Endothelial cell of umbilical vein (primary cell): ENCODE results near the gene PRCD. TPM values are rescaled to one million over a fixed set of nuclear protein-coding genes. Genes with fewer than 3 reads are reported as not detected.

Experiments used
- BruUV-seq: library from RNA; stranded (reverse); fragments of 400-500 nt; replicated peaks from 2 replicates; lab custom pipeline; 2021; lab: Mats Ljungman, UMichigan
- CTCF ChIA-PET: fragments of 300-600, 350-600 bp; sonication (Branson Sonifier 250); formaldehyde crosslinking; loops from one replicate; lab custom pipeline; 2021; ENCODE audit warnings: antibody characterized with exemption, inconsistent platforms; lab: Charles Lee
- POLR2A ChIA-PET: fragments of 300-600, 350-600 bp; sonication (Branson Sonifier 250); formaldehyde crosslinking; loops from one replicate; lab custom pipeline; 2021; ENCODE audit warnings: antibody characterized with exemption, inconsistent platforms; lab: Charles Lee
- DNase-seq: peaks from one replicate; pipeline ENCODE4 v3.0.0-alpha.2; 2011; ENCODE audit warnings: low read depth, low spot score
- FAIRE-seq: peaks from 2 replicates; lab custom pipeline; 2011; peaks lifted over from hg19 to GRCh38; lab: Jason Lieb, UNC
- H2AFZ ChIP-seq: 2 replicates; pipeline ENCODE4 v1.6.0; 2012; ENCODE audit warnings: low read depth, low read length, control low read depth, inconsistent platforms
- H3K27ac ChIP-seq: 2 replicates; pipeline ENCODE4 v1.5.1; 2011; ENCODE audit warnings: low read depth, mild to moderate bottlenecking, control low read depth, low read length, moderate library complexity; ENCODE audit not compliant: insufficient read depth
- H3K27me3 ChIP-seq, 2 experiments: 2 replicates each; pipeline versions ENCODE4 v1.6.0 to v1.6.1; 2011; ENCODE audit warnings: low read length in 2 of 2, mixed read lengths in 1 of 2; ENCODE audit not compliant: control insufficient read depth in 2 of 2, insufficient read depth in 2 of 2
- H3K36me3 ChIP-seq, 2 experiments: 2 replicates in 1 of 2; 3 replicates in 1 of 2; pipeline ENCODE4 v1.5.1; 2011; ENCODE audit warnings: low read length in 2 of 2, mild to moderate bottlenecking in 1 of 2, moderate library complexity in 1 of 2; ENCODE audit not compliant: control insufficient read depth in 2 of 2, insufficient read depth in 2 of 2; ENCODE audit errors: extremely low read depth in 1 of 2
- H3K4me1 ChIP-seq: 3 replicates; pipeline ENCODE4 v1.5.1; 2011; ENCODE audit warnings: mild to moderate bottlenecking, low read length; ENCODE audit not compliant: control insufficient read depth, insufficient read depth; ENCODE audit errors: extremely low read depth
- H3K4me2 ChIP-seq: 2 replicates; pipeline ENCODE4 v1.6.1; 2011; ENCODE audit warnings: low read length, control low read depth, mixed read lengths; ENCODE audit not compliant: insufficient read depth
- H3K4me3 ChIP-seq, 3 experiments: fragments of 200-600 bp in 1 of 3; sonication (generic), shearing (Covaris generic) in 1 of 3; replicated peaks in 1 of 3; 2 replicates each; pipeline ENCODE4 v1.5.1; 2011 to 2016; ENCODE audit warnings: control low read depth in 3 of 3, low read length in 3 of 3, mild to moderate bottlenecking in 2 of 3, inconsistent platforms in 1 of 3, low read depth in 1 of 3, moderate library complexity in 1 of 3; ENCODE audit not compliant: insufficient read depth in 1 of 3
- H3K79me2 ChIP-seq: 2 replicates; pipeline ENCODE4 v1.6.0; 2012; ENCODE audit warnings: low read length, inconsistent platforms; ENCODE audit not compliant: control insufficient read depth, insufficient read depth
- H3K9ac ChIP-seq: replicated peaks from 2 replicates; pipeline ENCODE3; 2011; ENCODE audit warnings: low read length, control low read depth; ENCODE audit not compliant: insufficient read depth; ENCODE audit errors: extremely low read depth
- H3K9me1 ChIP-seq: replicated peaks from 3 replicates; pipeline ENCODE4 v1.6.0; 2011; ENCODE audit warnings: mild to moderate bottlenecking, low read length; ENCODE audit not compliant: control insufficient read depth, insufficient read depth; ENCODE audit errors: extremely low read depth
- H3K9me3 ChIP-seq: replicated peaks from 2 replicates; pipeline ENCODE4 v1.5.1; 2012; ENCODE audit warnings: low read length, inconsistent platforms; ENCODE audit not compliant: control insufficient read depth, insufficient read depth
- H4K20me1 ChIP-seq: replicated peaks from 2 replicates; pipeline ENCODE3; 2011; ENCODE audit warnings: mild to moderate bottlenecking, low read length; ENCODE audit not compliant: control insufficient read depth, insufficient read depth; ENCODE audit errors: extremely low read depth
- CTCF ChIP-seq, 2 donors: IDR thresholded peaks; 1 replicate in 1 of 2; 2 replicates in 1 of 2; pipeline ENCODE4 v1.5.1; 2011; ENCODE audit warnings: low read length in 2 of 2, mild to moderate bottlenecking in 2 of 2, moderate library complexity in 2 of 2, control low read depth in 1 of 2, inconsistent platforms in 1 of 2, low read depth in 1 of 2; ENCODE audit not compliant: insufficient read depth in 1 of 2; ENCODE audit errors: extremely low read depth in 1 of 2
- EZH2 ChIP-seq: IDR thresholded peaks from 2 replicates; pipeline ENCODE4 v1.6.1; 2012; ENCODE audit warnings: borderline replicate concordance, low read depth, mild to moderate bottlenecking, moderate library complexity, low read length, inconsistent platforms; ENCODE audit not compliant: severe bottlenecking
- FOS ChIP-seq: IDR thresholded peaks from 2 replicates; pipeline ENCODE4 v1.6.1; 2011; ENCODE audit warnings: mild to moderate bottlenecking, low read length, moderate library complexity, borderline replicate concordance; ENCODE audit not compliant: insufficient read depth
- GATA2 ChIP-seq: IDR thresholded peaks from 2 replicates; pipeline ENCODE4 v1.7.0; 2011; ENCODE audit warnings: low read depth, mild to moderate bottlenecking, moderate library complexity, mixed read lengths, low read length; ENCODE audit not compliant: insufficient read length, insufficient read depth
- JUN ChIP-seq: IDR thresholded peaks from 2 replicates; pipeline ENCODE4 v1.6.1; 2011; ENCODE audit warnings: borderline replicate concordance, low read depth; ENCODE audit not compliant: insufficient read length, insufficient read depth
- MAX ChIP-seq: IDR thresholded peaks from 2 replicates; pipeline ENCODE4 v1.6.1; 2011; ENCODE audit not compliant: insufficient read depth, insufficient read length
- MYC ChIP-seq: IDR thresholded peaks from one replicate; pipeline ENCODE4 v1.6.1; 2011; ENCODE audit warnings: mild to moderate bottlenecking, low read depth, low read length
- POLR2A ChIP-seq: IDR thresholded peaks from 2 replicates; pipeline ENCODE4 v1.6.1; 2012; ENCODE audit warnings: low read depth, mild to moderate bottlenecking, control low read depth, low read length
- POLR2AphosphoS5 ChIP-seq: IDR thresholded peaks from 2 replicates; pipeline ENCODE4 v1.6.1; 2012; ENCODE audit warnings: low read depth, mild to moderate bottlenecking, control low read depth, low read length, moderate library complexity; ENCODE audit not compliant: insufficient read depth
- dilution Hi-C: fragments of 300-500 bp; cut with MboI; formaldehyde crosslinking; loops from one replicate; pipeline ENCODE4 v1.15.0; 2019; ENCODE audit warnings: low sequenced_read_pairs; ENCODE audit not compliant: extremely low pct_ligation_motif_present
- intact Hi-C: fragments of 100-400 bp; cut with micrococcal nuclease; formaldehyde crosslinking; loops from one replicate; pipeline ENCODE4 v1.10.0; 2022
- polyA plus RNA-seq, 4 experiments: library from polyadenylated mRNA; depleted of rRNA in 3 of 4; stranded (reverse) in 3 of 4; unstranded in 1 of 4; fragments of >200 nt; gene quantifications; 2 replicates each; pipeline versions ENCODE4 v1.2.1 to v1.2.3, GENCODE V29; 2011 to 2012; ENCODE audit warnings: missing spikeins in 1 of 4
- total RNA-seq: library from RNA; stranded (reverse); gene quantifications from 2 replicates; pipeline ENCODE4 v1.2.3, GENCODE V29; 2021

PRCD gene
- total and polyA plus RNA-seq, 2 donors (not counting 3 experiments of a cell fraction or from before 2014, with no cell fraction given): not detected

DNA sequence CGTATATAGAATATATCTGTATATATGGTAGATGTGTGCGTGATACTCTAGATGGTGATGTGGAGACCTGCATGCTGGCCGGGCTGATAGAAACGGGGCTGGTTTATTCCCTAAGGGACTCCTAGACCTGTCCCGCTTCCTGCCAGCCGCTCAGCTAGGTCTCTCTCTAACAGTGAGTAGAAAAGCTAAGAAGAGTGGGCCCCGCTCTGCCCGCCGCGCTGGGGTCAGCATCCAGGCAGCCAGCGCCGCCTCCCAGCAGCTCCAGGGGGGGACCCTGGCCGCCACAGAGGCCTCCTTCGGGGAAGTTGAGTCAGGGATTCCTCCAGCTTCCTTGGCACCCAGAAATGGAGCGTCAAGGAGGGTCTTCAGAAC, 11.7 kb upstream of the PRCD start:
- H3K4me2 ChIP-seq: no peak overlapping the region
- DNase-seq (no peak), FAIRE-seq (no peak)
- H3K9me1 ChIP-seq: no peaks in the 10 kb centered on the region
- H3K4me3 ChIP-seq: no peak overlapping the region
- TF ChIP-seq FOS (no peak), GATA2 (no peak), POLR2AphosphoS5 (no peak), EZH2 (no peak), POLR2A (no peak), MYC (no peak), CTCF (IDR thresholded peaks at IDR 0.05; ENCODE audit: extremely low read depth in 1 of 2, insufficient read depth in 1 of 2, low read depth in 1 of 2, low read length in 2 of 2) (no peak), MAX (no peak), JUN (no peak)
- dilution Hi-C loops: no loop called here
- peaks cover 23% of the 10 kb centered on the region for H3K4me1 ChIP-seq
- H2AFZ ChIP-seq: no peak overlapping the region
- ChIA-PET POLR2A (interaction anchor here (0.7 to 1.2 kb wide), 3 partner anchors 18 to 140 kb away, joined by 3 to 6 read pairs (median 3); no protein-coding TSS in a partner anchor), CTCF (interaction anchor here (0.7 to 4.3 kb wide), 15 partner anchors 8 to 260 kb away, joined by 3 to 60 read pairs (median 4); partner anchors contain the start of genes CYGB and PRCD)
- H3K79me2 ChIP-seq: no peaks in the 10 kb centered on the region
- H3K27me3 ChIP-seq: no peaks in the 10 kb centered on the region
- no peaks in the 10 kb centered on the region for H3K9me3 ChIP-seq
- intact Hi-C loops: loop anchor here (10.0 kb wide), 1 partner anchor 187 kb away; the partner anchor contains the start of gene MXRA7
- H3K9ac ChIP-seq: no peak overlapping the region
- no peaks in the 10 kb centered on the region for H3K36me3 ChIP-seq
- BruUV-seq: no TSS peak
- H4K20me1 ChIP-seq: no peaks in the 10 kb centered on the region
- no peak overlapping the region for H3K27ac ChIP-seq
